Cardiac fibroblast (primary cell): Measurements from ENCODE around the gene TLL2.

ENCODE experiments used
- DNase-seq, 2 donors: peaks; one replicate each; pipeline versions ENCODE4 v3.0.0 to v3.0.0-alpha.2; 2010; ENCODE audit warnings: low read depth in 2 of 2
- H3K4me3 ChIP-seq, 2 donors: replicated peaks in 1 of 2; 1 replicate in 1 of 2; 2 replicates in 1 of 2; pipeline ENCODE4 v1.5.1; 2011; ENCODE audit warnings: low read depth in 2 of 2, low read length in 2 of 2, mild to moderate bottlenecking in 2 of 2, moderate library complexity in 1 of 2
- TF ChIP-seq, protein P1 (sequence below): IDR thresholded peaks from one replicate; pipeline ENCODE4 v1.5.1; 2011; ENCODE audit warnings: low read depth, mild to moderate bottlenecking, low read length, inconsistent platforms

The TLL2 gene

DNA sequence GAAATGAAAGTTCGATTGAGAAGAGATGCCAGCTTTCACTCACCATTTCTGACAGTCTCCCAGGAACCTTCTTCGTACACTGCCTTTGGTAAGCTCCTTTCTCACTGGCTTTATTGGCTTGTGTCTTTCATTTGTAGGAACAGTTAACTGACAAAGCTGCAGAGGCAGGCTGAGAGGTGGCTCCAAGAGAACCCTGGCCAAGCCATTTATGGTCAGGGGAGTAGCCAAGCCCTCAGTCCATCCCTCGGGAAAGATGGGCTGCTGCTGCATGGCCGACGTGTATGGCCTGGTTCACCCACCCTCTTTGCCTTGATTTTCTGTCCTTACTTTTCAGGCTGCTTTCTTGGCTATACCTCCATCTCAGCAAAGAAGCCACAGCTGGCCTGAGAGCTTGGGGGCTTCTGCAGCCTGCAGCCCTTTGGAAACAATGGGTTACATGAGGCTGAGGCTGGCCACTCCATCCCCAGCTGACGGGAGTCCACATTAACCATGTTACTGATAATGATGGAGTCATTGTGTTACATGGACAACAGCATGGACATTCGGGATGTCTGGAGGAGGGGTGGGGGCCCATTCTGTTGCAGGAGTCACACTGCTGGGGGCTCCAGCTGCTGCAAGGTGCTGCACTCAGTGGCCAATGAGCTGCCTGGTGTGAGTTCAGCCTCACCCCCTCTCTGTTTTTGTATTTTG lies 154.7 kb downstream of the TLL2 start, which contains the start of gene OPALIN:
Gene OPALIN (minus strand): TSS at position 152 of the 690 bp plus-strand sequence. CDS start 106 bp downstream, at position 46.
- no peak for DNase-seq
- TF ChIP-seq, protein P1, sequence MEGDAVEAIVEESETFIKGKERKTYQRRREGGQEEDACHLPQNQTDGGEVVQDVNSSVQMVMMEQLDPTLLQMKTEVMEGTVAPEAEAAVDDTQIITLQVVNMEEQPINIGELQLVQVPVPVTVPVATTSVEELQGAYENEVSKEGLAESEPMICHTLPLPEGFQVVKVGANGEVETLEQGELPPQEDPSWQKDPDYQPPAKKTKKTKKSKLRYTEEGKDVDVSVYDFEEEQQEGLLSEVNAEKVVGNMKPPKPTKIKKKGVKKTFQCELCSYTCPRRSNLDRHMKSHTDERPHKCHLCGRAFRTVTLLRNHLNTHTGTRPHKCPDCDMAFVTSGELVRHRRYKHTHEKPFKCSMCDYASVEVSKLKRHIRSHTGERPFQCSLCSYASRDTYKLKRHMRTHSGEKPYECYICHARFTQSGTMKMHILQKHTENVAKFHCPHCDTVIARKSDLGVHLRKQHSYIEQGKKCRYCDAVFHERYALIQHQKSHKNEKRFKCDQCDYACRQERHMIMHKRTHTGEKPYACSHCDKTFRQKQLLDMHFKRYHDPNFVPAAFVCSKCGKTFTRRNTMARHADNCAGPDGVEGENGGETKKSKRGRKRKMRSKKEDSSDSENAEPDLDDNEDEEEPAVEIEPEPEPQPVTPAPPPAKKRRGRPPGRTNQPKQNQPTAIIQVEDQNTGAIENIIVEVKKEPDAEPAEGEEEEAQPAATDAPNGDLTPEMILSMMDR: no peak
- no peak within 1 kb of the TSS for H3K4me3 ChIP-seq

DNA sequence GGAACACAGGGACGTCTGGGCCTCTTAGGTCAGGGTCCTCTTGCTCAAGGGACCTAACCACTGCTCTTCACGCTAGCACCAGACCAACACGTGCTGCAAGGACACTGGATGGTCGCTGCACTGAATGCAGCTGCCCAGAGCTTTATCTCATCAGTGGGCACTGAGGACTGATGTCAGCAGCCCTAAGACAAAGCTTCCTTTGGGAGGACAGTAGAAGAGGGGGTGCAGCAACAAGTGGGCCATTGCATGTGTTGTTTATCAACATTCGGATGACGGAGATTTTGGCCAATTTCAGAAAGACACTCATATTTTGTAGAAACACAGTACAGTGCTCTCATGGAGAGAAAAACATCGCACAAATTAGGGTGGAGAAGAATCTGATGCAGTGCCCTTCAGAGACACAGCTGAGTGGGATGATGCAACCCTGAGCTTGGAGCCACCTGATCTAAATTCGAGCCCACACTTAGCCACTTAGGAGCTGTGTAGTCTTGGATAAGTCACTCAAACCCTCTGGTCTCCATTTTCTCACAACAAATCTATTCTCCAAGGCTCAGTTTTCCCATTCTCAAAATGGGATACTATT lies 156.6 kb downstream of the TLL2 start:
- DNase-seq: no peak
- TF ChIP-seq, protein P1: no peak
- H3K4me3 ChIP-seq: no peak overlapping the region

DNA sequence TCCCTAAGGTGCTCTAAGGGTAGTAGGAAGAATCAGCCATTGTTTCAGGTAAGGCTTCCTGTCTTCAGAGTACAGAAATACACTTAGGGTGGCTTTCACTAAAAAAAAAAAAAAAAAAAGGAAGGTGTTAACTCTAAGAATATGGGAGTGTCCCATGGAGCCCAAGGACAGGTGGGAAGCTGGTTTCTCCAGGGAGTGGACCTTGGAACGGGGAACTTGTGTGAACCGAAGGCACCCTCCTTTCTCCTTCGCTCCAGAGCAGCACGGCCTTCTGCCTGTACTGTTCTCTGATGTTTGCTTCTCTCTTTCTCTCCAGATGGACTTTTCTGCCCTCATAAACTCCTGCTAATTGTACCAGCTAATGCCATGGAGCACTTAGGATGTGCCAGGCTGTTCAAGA lies 161.1 kb downstream of the TLL2 start:
- no peak for DNase-seq
- H3K4me3 ChIP-seq: no peak overlapping the region

DNA sequence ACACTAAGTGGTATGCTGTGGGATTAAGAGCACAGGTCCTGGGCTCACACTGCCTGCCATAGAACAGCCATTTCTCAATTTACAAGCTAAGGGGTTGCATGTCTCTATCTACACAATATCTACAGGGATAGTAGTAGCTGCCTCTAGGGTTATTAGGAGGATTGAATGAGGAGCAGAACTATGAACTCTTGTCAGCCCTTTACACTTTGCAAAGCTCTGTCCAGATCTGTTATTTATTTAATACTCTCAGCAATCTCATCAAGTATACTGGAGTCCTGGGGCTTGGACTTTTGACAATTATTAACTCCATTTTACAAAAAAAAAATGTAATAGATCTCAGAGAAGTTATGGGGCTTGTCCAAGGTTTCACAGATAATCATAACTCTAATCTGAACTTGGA lies 161.7 kb downstream of the TLL2 start:
- TF ChIP-seq, protein P1: no peak
- H3K4me3 ChIP-seq: no peak overlapping the region
- DNase-seq: no peak

More for the DNA sequence above, 161.1 kb downstream of the TLL2 start:
- TF ChIP-seq, protein P1: no peak

DNA sequence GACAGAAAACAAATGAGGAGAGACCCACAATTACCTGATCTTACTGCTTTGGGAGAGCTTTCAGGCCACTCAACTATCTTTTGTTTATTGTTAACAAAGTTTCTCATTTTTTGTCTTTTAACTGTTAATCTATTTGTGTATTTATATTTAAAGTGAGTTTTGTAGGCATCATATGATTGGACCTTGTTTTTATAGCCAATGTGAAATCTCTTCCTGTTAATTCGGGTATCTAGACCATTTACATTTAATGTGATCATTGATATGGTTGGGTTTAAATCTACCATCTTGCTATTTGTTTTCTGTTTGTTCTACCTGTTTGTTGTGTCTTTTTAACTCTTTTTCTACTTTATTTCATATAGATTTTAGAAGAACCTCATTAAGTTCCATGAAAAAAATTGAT lies 167.4 kb downstream of the TLL2 start:
- H3K4me3 ChIP-seq: no peak overlapping the region
- TF ChIP-seq, protein P1: no peak
- no peak for DNase-seq

DNA sequence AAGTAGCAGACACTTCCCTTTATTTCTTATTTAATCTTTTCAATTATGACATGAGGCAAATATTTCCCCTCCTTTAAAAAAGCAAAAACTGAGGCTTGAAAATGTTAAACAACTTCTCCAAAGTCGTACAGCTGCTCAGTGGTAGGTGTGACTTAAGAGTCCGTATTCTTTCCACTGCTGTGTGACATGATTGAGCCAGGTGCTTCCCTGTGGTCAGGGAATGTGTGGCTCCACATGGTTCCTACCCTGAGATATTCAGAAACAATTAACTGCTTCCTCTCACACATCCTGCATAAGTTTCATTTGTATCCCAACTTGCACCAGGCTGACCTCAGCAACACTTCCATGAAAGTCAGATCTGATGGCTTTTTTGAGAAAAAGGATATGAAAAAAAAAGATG lies 168.5 kb downstream of the TLL2 start:
- H3K4me3 ChIP-seq: no peak overlapping the region
- no peak for DNase-seq
- TF ChIP-seq, protein P1: no peak
